NT2/D1 (cell line): ENCODE data around the gene RYR2.

Experiments
- DNase-seq: peaks from one replicate; pipeline ENCODE4 v3.0.0-alpha.2; 2011; ENCODE audit warnings: low read depth, low spot score
- H3K27me3 ChIP-seq: 2 replicates; pipeline ENCODE4 v1.6.0; 2011; ENCODE audit warnings: mild to moderate bottlenecking; ENCODE audit not compliant: insufficient read length, insufficient read depth
- H3K36me3 ChIP-seq: 2 replicates; pipeline ENCODE4 v1.6.1; 2011; ENCODE audit warnings: mild to moderate bottlenecking, low read length, mixed read lengths; ENCODE audit not compliant: insufficient read depth, insufficient read length
- H3K4me1 ChIP-seq: 2 replicates; pipeline ENCODE4 v1.5.1; 2011; ENCODE audit not compliant: insufficient read depth, insufficient read length
- H3K4me3 ChIP-seq: 2 replicates; pipeline ENCODE4 v1.5.1; 2011; ENCODE audit warnings: low read depth; ENCODE audit not compliant: insufficient read length
- H3K9ac ChIP-seq: 2 replicates; pipeline ENCODE4 v1.6.0; 2011; ENCODE audit warnings: low read depth; ENCODE audit not compliant: insufficient read length
- H3K9me3 ChIP-seq: 2 replicates; pipeline ENCODE4 v1.5.1; 2011; ENCODE audit warnings: mild to moderate bottlenecking, low read length; ENCODE audit not compliant: insufficient read depth
- SUZ12 ChIP-seq: IDR thresholded peaks from 2 replicates; pipeline ENCODE4 v1.6.1; 2011; ENCODE audit not compliant: insufficient read length, insufficient read depth; ENCODE audit errors: extremely low read depth
- YY1 ChIP-seq: IDR thresholded peaks from 2 replicates; pipeline ENCODE4 v1.6.1; 2011; ENCODE audit not compliant: insufficient read length, insufficient read depth
- ZNF274 ChIP-seq: IDR thresholded peaks from 2 replicates; pipeline ENCODE4 v1.6.1; 2011; ENCODE audit warnings: mild to moderate bottlenecking, low read depth, low read length

RYR2 gene

DNA sequence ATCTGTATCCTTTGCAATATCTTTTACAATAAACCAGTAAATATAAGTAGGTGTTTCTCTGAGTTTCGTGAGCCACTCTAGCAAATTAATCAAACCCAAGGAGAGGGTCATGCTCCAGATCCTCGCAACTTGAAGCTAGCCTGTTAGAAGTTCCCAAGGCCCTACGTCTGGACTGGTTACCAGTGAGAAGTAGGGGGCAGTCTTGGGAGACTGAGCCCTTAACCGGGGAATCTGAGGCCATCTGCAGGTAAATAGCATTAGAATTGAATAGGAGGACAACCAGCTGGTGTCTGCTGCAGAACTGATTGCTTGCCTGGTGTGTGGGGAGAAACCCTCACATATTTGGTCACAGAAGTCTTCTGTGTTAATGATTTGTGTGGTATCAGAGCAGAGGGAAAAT, 190.5 kb downstream of the RYR2 start:
- no peak overlapping the region for H3K4me3 ChIP-seq
- H3K9me3 ChIP-seq, result no peaks in the 10 kb centered on the region
- H3K36me3 ChIP-seq, result no peaks in the 10 kb centered on the region
- DNase-seq, result peak; percentile 35
- no peaks in the 10 kb centered on the region for H3K4me1 ChIP-seq
- no peak for TF ChIP-seq YY1
- no peak for TF ChIP-seq SUZ12
- no peak for TF ChIP-seq ZNF274
- no peaks in the 10 kb centered on the region for H3K27me3 ChIP-seq
- H3K9ac ChIP-seq, result no peak overlapping the region

DNA sequence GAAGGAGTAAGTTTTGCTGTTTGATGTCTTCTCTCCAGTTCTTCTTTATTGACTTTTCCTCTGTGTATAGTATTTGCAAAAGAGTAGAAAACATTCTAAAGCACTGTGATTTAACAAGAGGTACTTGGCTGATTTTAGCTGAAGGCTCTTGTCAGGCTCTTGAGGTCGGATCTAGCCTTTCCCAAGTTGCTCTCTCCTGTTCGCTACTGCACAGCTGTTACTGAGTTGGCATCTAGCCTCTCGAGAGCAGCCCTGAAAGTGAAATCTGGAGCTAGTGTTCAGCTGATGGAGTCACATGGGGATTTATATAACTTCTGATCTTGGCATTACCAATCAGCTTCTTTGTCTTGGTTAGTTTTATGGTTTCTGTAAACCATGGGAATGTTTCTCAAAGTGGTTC, 193.1 kb downstream of the RYR2 start:
- Histone ChIP-seq H3K9ac (no peak overlapping the region), H3K36me3 (no peaks in the 10 kb centered on the region), H3K4me3 (no peak overlapping the region), H3K27me3 (no peaks in the 10 kb centered on the region), H3K4me1 (no peaks in the 10 kb centered on the region), H3K9me3 (no peaks in the 10 kb centered on the region)
- DNase-seq, result no peak
- TF ChIP-seq ZNF274 (no peak), SUZ12 (no peak), YY1 (no peak)

DNA sequence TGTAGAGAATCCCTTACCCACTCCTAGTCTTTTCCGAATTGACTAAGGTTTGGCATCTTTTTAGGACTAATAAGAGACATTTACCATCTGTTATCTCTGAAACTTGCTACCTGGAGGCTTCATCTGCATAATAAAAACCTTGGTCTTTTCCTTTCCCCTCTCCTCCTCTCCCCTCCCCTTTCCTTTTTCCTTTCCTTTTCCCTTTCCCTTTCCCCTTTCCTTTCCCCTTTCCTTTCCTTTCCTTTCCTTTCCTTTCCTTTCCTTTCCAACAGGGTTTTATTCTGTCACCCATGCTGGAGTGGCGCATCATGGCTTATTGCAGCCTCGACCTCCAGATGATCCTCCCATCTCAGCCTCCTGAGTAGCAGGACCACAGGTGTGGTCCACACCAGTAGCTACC, 195.7 kb downstream of the RYR2 start:
- no peaks in the 10 kb centered on the region for H3K36me3 ChIP-seq
- DNase-seq, result no peak
- no peak overlapping the region for H3K9ac ChIP-seq
- H3K27me3 ChIP-seq, result no peaks in the 10 kb centered on the region
- H3K4me3 ChIP-seq, result no peak overlapping the region
- no peaks in the 10 kb centered on the region for H3K9me3 ChIP-seq
- H3K4me1 ChIP-seq, result no peaks in the 10 kb centered on the region
- TF ChIP-seq YY1 (no peak), SUZ12 (no peak), ZNF274 (no peak)

GRCh38 chr1:237239248-237239647, 197.3 kb downstream of the RYR2 start:
- no peak overlapping the region for H3K4me3 ChIP-seq
- H3K9ac ChIP-seq, result no peak overlapping the region
- H3K27me3 ChIP-seq, result no peaks in the 10 kb centered on the region
- H3K36me3 ChIP-seq, result no peaks in the 10 kb centered on the region
- H3K9me3 ChIP-seq, result no peaks in the 10 kb centered on the region
- peak; percentile 27 for DNase-seq
- no peaks in the 10 kb centered on the region for H3K4me1 ChIP-seq
- TF ChIP-seq YY1 (no peak), SUZ12 (no peak)

- H3K9me3 ChIP-seq, result no peaks in the 10 kb centered on the region
- H3K4me1 ChIP-seq, result no peaks in the 10 kb centered on the region
- H3K4me3 ChIP-seq, result no peak overlapping the region
- H3K36me3 ChIP-seq, result no peaks in the 10 kb centered on the region
- DNase-seq, result no peak
- TF ChIP-seq SUZ12, result no peak
- TF ChIP-seq YY1, result no peak
- TF ChIP-seq ZNF274, result no peak
- no peak overlapping the region for H3K9ac ChIP-seq
- no peaks in the 10 kb centered on the region for H3K27me3 ChIP-seq
These were observed 199.1 kb downstream of the RYR2 start for GRCh38 chr1:237241038-237241437.

GRCh38 chr1:237244778-237245177, 202.8 kb downstream of the RYR2 start:
- no peaks in the 10 kb centered on the region for H3K27me3 ChIP-seq
- no peak for DNase-seq
- H3K9me3 ChIP-seq, result no peaks in the 10 kb centered on the region

GRCh38 chr1:237247442-237247841, 205.5 kb downstream of the RYR2 start:
- Histone ChIP-seq H3K36me3 (no peaks in the 10 kb centered on the region), H3K27me3 (no peaks in the 10 kb centered on the region), H3K4me3 (no peak overlapping the region), H3K9me3 (no peaks in the 10 kb centered on the region), H3K4me1 (no peaks in the 10 kb centered on the region), H3K9ac (no peak overlapping the region)
- no peak for DNase-seq
- TF ChIP-seq ZNF274 (no peak), SUZ12 (no peak), YY1 (no peak)

More at GRCh38 chr1:237244778-237245177, 202.8 kb downstream of the RYR2 start:
- H3K4me3 ChIP-seq, result no peak overlapping the region
- H3K9ac ChIP-seq, result no peak overlapping the region
- H3K36me3 ChIP-seq, result no peaks in the 10 kb centered on the region
- no peak for TF ChIP-seq YY1
- TF ChIP-seq ZNF274, result no peak
- TF ChIP-seq SUZ12, result no peak
- H3K4me1 ChIP-seq, result no peaks in the 10 kb centered on the region

DNA sequence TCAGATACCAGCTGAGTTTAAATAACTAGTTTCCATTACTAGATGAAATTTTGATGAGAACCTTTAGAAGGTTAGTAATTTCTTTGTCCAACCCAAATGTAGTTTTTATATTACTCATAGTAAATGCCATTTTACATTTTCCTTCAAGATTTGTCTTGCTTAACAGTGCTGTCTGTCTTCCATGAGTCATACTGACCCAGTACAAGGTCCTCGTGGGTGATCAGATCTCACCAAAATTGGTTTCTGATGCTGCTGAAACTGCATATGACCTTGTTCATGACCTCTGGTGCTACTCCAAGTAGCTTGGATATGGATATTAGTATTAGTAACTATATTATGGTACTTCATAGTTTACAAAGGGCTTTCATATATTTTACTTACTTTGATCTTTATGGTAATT, 207.1 kb downstream of the RYR2 start:
- Histone ChIP-seq H3K9ac (no peak overlapping the region), H3K36me3 (no peaks in the 10 kb centered on the region), H3K9me3 (no peaks in the 10 kb centered on the region), H3K4me1 (no peaks in the 10 kb centered on the region), H3K27me3 (no peaks in the 10 kb centered on the region), H3K4me3 (no peak overlapping the region)
- TF ChIP-seq SUZ12, result no peak
- no peak for TF ChIP-seq YY1
- no peak for DNase-seq
